CD14-positive monocyte (primary cell): ENCODE results near the gene CAB39L. TPM values are rescaled to one million over a fixed set of nuclear protein-coding genes. Genes with fewer than 3 reads are reported as not detected.

ENCODE experiments used
- DNase-seq, 3 donors: peaks; one replicate each; pipeline ENCODE4 v3.0.0-alpha.2; 2011 to 2022
- H2AFZ ChIP-seq: 2 replicates; pipeline ENCODE4 v1.6.0; 2012; ENCODE audit warnings: mild to moderate bottlenecking, low read depth, low read length, inconsistent platforms; ENCODE audit not compliant: insufficient read depth, poor library complexity, severe bottlenecking
- H3K27ac ChIP-seq, 2 donors: 1 replicate in 1 of 2; 2 replicates in 1 of 2; pipeline ENCODE4 v1.5.1; 2012 to 2013; ENCODE audit warnings: low read length in 2 of 2, control low read depth in 1 of 2, inconsistent platforms in 1 of 2, low read depth in 1 of 2, mild to moderate bottlenecking in 1 of 2
- H3K27me3 ChIP-seq, 2 donors: one replicate each; pipeline versions ENCODE4 v1.6.0 to v1.6.1; 2011 to 2013; ENCODE audit warnings: low read length in 2 of 2; ENCODE audit not compliant: control insufficient read depth in 2 of 2, insufficient read depth in 2 of 2
- H3K36me3 ChIP-seq, 2 donors: replicated peaks in 1 of 2; 1 replicate in 1 of 2; 2 replicates in 1 of 2; pipeline versions ENCODE4 v1.5.1 to v1.6.1; 2012 to 2013; ENCODE audit warnings: low read length in 2 of 2, control low read depth in 1 of 2, inconsistent platforms in 1 of 2, mild to moderate bottlenecking in 1 of 2; ENCODE audit not compliant: insufficient read depth in 2 of 2, control insufficient read depth in 1 of 2
- H3K4me1 ChIP-seq, 2 donors: 1 replicate in 1 of 2; 2 replicates in 1 of 2; pipeline versions ENCODE4 v1.5.1 to v1.6.1; 2012 to 2013; ENCODE audit warnings: low read length in 2 of 2, control low read depth in 1 of 2, inconsistent platforms in 1 of 2, mild to moderate bottlenecking in 1 of 2, moderate library complexity in 1 of 2; ENCODE audit not compliant: insufficient read depth in 2 of 2, control insufficient read depth in 1 of 2
- H3K4me2 ChIP-seq: replicated peaks from 2 replicates; pipeline ENCODE3; 2012; ENCODE audit warnings: low read length, moderate library complexity, mild to moderate bottlenecking; ENCODE audit not compliant: poor library complexity, severe bottlenecking; ENCODE audit errors: extremely low read depth
- H3K4me3 ChIP-seq, 3 experiments: fragments of 200-600 bp in 1 of 3; sonication (generic) in 1 of 3; replicated peaks in 1 of 3; 1 replicate in 2 of 3; 2 replicates in 1 of 3; pipeline ENCODE4 v1.5.1; 2011 to 2013; ENCODE audit warnings: low read length in 3 of 3, mild to moderate bottlenecking in 3 of 3, control low read depth in 2 of 3, low read depth in 2 of 3, inconsistent platforms in 1 of 3, moderate library complexity in 1 of 3
- H3K79me2 ChIP-seq: 2 replicates; pipeline ENCODE4 v1.6.0; 2012; ENCODE audit warnings: mild to moderate bottlenecking, control low read depth, inconsistent platforms, low read length, moderate library complexity; ENCODE audit not compliant: insufficient read depth
- H3K9ac ChIP-seq: 2 replicates; pipeline ENCODE4 v1.6.0; 2017; ENCODE audit warnings: low read length, mild to moderate bottlenecking; ENCODE audit not compliant: insufficient read depth, poor library complexity, severe bottlenecking
- H3K9me3 ChIP-seq, 2 donors: replicated peaks in 1 of 2; 1 replicate in 1 of 2; 2 replicates in 1 of 2; pipeline versions ENCODE4 v1.5.1 to v1.6.1; 2012 to 2013; ENCODE audit warnings: low read length in 2 of 2, control low read depth in 1 of 2; ENCODE audit not compliant: control insufficient read depth in 1 of 2, insufficient read depth in 1 of 2
- H4K20me1 ChIP-seq: 2 replicates; pipeline ENCODE4 v1.6.0; 2012; ENCODE audit warnings: mild to moderate bottlenecking, low read length, control low read depth, moderate library complexity; ENCODE audit not compliant: insufficient read depth
- H3K27ac Mint-ChIP-seq, 7 donors: one replicate each; pipeline ENCODE4 v1.8.0; 2020; ENCODE audit warnings: mild to moderate bottlenecking in 7 of 7, mixed read lengths in 7 of 7, moderate library complexity in 6 of 7, inconsistent platforms in 2 of 7
- H3K27me3 Mint-ChIP-seq, 3 donors: one replicate each; pipeline ENCODE4 v1.8.0; 2021 to 2022; ENCODE audit warnings: low read depth in 3 of 3, mild to moderate bottlenecking in 3 of 3, mixed read lengths in 3 of 3, moderate library complexity in 3 of 3, inconsistent platforms in 1 of 3
- H3K36me3 Mint-ChIP-seq, 2 donors: one replicate each; pipeline ENCODE4 v1.8.0; 2020; ENCODE audit warnings: mixed read lengths in 2 of 2, inconsistent platforms in 1 of 2, mild to moderate bottlenecking in 1 of 2
- H3K4me1 Mint-ChIP-seq: one replicate; pipeline ENCODE4 v1.8.0; 2020; ENCODE audit warnings: mild to moderate bottlenecking, mixed read lengths
- H3K4me3 Mint-ChIP-seq, 2 donors: one replicate each; pipeline ENCODE4 v1.8.0; 2020; ENCODE audit warnings: mild to moderate bottlenecking in 2 of 2, mixed read lengths in 2 of 2, moderate library complexity in 1 of 2
- H3K9me3 Mint-ChIP-seq, 7 donors: one replicate each; pipeline ENCODE4 v1.8.0; 2020 to 2022; ENCODE audit warnings: mixed read lengths in 7 of 7, mild to moderate bottlenecking in 6 of 7, moderate library complexity in 6 of 7, inconsistent platforms in 2 of 7
- WGBS: methylation state at CpG from one replicate; pipeline ENCODE4 v1.1.5; 2013; ENCODE audit warnings: missing lambda C conversion rate; ENCODE audit not compliant: insufficient coverage; 5-methylcytosine and 5-hydroxymethylcytosine counted together
- intact Hi-C, 2 donors: fragments of 100-400 bp; cut with micrococcal nuclease; formaldehyde crosslinking; loops; one replicate each; pipeline versions ENCODE4 v1.15.0 to v1.15.1; 2023
- polyA plus RNA-seq, 3 donors: library from polyadenylated mRNA; depleted of rRNA in 1 of 3; unstranded in 2 of 3; stranded (reverse) in 1 of 3; fragments of 300-500 nt in 2 of 3; fragments of >200 nt in 1 of 3; fragmentation: Illumina TruSeq in 2 of 3; gene quantifications; 1 replicate in 2 of 3; 2 replicates in 1 of 3; pipeline ENCODE4 v1.2.3, GENCODE V29; 2012 to 2021
- TF ChIP-seq, protein P1 (sequence below): fragments of 200-600 bp; IDR thresholded peaks from one replicate; pipeline ENCODE4 v1.8.0; 2022; ENCODE audit warnings: antibody characterized with exemption, mild to moderate bottlenecking

CAB39L gene
- polyA plus RNA-seq, 3 donors, result 1.9 to 5.1 (median 2.7) TPM

GRCh38 chr13:49315756-49316482 is 127.9 kb downstream of the CAB39L start:
- H3K4me1 ChIP-seq, result no peaks in the 10 kb centered on the region
- H3K27me3 Mint-ChIP-seq, result peaks cover 0 to 1% (median 0%) of the 10 kb centered on the region in 3 donors
- TF ChIP-seq, protein P1, sequence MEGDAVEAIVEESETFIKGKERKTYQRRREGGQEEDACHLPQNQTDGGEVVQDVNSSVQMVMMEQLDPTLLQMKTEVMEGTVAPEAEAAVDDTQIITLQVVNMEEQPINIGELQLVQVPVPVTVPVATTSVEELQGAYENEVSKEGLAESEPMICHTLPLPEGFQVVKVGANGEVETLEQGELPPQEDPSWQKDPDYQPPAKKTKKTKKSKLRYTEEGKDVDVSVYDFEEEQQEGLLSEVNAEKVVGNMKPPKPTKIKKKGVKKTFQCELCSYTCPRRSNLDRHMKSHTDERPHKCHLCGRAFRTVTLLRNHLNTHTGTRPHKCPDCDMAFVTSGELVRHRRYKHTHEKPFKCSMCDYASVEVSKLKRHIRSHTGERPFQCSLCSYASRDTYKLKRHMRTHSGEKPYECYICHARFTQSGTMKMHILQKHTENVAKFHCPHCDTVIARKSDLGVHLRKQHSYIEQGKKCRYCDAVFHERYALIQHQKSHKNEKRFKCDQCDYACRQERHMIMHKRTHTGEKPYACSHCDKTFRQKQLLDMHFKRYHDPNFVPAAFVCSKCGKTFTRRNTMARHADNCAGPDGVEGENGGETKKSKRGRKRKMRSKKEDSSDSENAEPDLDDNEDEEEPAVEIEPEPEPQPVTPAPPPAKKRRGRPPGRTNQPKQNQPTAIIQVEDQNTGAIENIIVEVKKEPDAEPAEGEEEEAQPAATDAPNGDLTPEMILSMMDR, result no peak
- H3K79me2 ChIP-seq, result no peaks in the 10 kb centered on the region
- no peaks in the 10 kb centered on the region for H3K4me1 Mint-ChIP-seq
- no peaks in the 10 kb centered on the region for H3K36me3 ChIP-seq
- no peaks in the 10 kb centered on the region for H3K9me3 ChIP-seq
- no peaks in the 10 kb centered on the region for H3K36me3 Mint-ChIP-seq
- DNase-seq, result no peak
- no peaks in the 10 kb centered on the region for H3K9me3 Mint-ChIP-seq
- no peak overlapping the region for H3K27ac Mint-ChIP-seq
- no peaks in the 10 kb centered on the region for H4K20me1 ChIP-seq
- no peak overlapping the region for H2AFZ ChIP-seq
- intact Hi-C loops, result no loop called here
- H3K27ac ChIP-seq, result no peak overlapping the region
- H3K4me3 ChIP-seq, result no peak overlapping the region
- H3K27me3 ChIP-seq, result no peaks in the 10 kb centered on the region
- H3K9ac ChIP-seq, result no peak overlapping the region
- no peak overlapping the region for H3K4me3 Mint-ChIP-seq
- WGBS, result 100% methylated on average over 2 of the region's 5 CpGs
- H3K4me2 ChIP-seq, result no peak overlapping the region

DNA sequence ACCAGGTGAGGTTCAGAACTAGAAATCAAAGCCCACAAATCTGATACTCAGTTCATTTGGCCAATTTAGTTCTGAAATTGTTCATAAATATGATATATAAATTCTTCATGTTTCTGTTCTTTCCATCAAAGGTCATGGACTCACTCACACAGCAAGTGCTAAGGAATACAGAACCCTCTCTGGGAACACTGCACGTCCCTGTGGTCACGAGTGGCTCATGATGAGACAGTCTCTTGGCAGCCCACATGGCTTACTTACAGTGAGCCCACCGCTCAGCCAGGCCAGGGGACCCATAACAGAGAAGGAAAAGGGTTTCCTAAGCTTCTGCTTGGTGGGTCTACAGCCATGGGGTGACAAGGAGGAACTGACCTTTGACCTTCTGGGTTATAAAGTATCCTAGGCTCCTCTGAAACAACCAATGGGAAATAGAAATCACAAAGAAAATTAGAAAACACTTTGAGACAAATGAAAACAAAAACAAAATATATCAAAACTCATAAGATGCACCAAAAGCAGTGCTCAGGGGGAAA is 128.8 kb downstream of the CAB39L start:
- H3K4me2 ChIP-seq, result no peak overlapping the region
- no peaks in the 10 kb centered on the region for H3K9me3 ChIP-seq
- Mint-ChIP-seq H3K9me3 (no peaks in the 10 kb centered on the region), H3K4me1 (no peaks in the 10 kb centered on the region), H3K27me3 (peaks cover 0 to 1% (median 0%) of the 10 kb centered on the region in 3 donors), H3K36me3 (peaks cover 0 to 6% of the 10 kb centered on the region in 2 donors), H3K27ac (no peak overlapping the region), H3K4me3 (no peak overlapping the region)
- H4K20me1 ChIP-seq, result no peaks in the 10 kb centered on the region
- H3K27me3 ChIP-seq, result no peaks in the 10 kb centered on the region
- H3K27ac ChIP-seq, result no peak overlapping the region
- no peaks in the 10 kb centered on the region for H3K79me2 ChIP-seq
- intact Hi-C loops, result no loop called here
- H3K4me1 ChIP-seq, result no peaks in the 10 kb centered on the region
- no peak overlapping the region for H3K9ac ChIP-seq
- H2AFZ ChIP-seq, result no peak overlapping the region
- TF ChIP-seq, protein P1, result no peak
- no peak overlapping the region for H3K4me3 ChIP-seq
- DNase-seq, result no peak
- H3K36me3 ChIP-seq, result no peaks in the 10 kb centered on the region
- WGBS, result 95% methylated on average over 3 of the region's 3 CpGs
